PFSK-1 (cell line): ENCODE results near the gene PIGS.

ENCODE experiments used
- FOXP2 ChIP-seq: optimal IDR thresholded peaks from 2 replicates; pipeline ENCODE3; 2011; ENCODE audit warnings: borderline replicate concordance, control low read depth, inconsistent platforms; ENCODE audit not compliant: insufficient read depth; ENCODE audit errors: extremely low read length, extremely low read depth
- POLR2AphosphoS5 ChIP-seq: IDR thresholded peaks from 2 replicates; pipeline ENCODE4 v1.6.1; 2012; ENCODE audit warnings: low read depth, mild to moderate bottlenecking, control low read depth, low read length, moderate library complexity
- SIN3A ChIP-seq: IDR thresholded peaks from 2 replicates; pipeline ENCODE4 v1.6.1; 2012; ENCODE audit warnings: mild to moderate bottlenecking, low read length, moderate library complexity, borderline replicate concordance; ENCODE audit not compliant: insufficient read depth
- TAF1 ChIP-seq: IDR thresholded peaks from 2 replicates; pipeline ENCODE4 v1.6.1; 2012; ENCODE audit warnings: low read length, control low read depth, borderline replicate concordance; ENCODE audit not compliant: insufficient read depth
- TF ChIP-seq, protein P1 (sequence below), 2 experiments: IDR thresholded peaks; 2 replicates each; pipeline versions ENCODE4 v1.6.1 to v1.8.0; 2011 to 2012; ENCODE audit warnings: low read depth in 2 of 2, low read length in 2 of 2, control low read depth in 1 of 2, inconsistent platforms in 1 of 2, mild to moderate bottlenecking in 1 of 2, moderate library complexity in 1 of 2; ENCODE audit not compliant: insufficient read depth in 1 of 2

PIGS gene

GRCh38 chr17:28527859-28528258 lies 43.5 kb downstream of the PIGS start:
- TF ChIP-seq, protein P1, sequence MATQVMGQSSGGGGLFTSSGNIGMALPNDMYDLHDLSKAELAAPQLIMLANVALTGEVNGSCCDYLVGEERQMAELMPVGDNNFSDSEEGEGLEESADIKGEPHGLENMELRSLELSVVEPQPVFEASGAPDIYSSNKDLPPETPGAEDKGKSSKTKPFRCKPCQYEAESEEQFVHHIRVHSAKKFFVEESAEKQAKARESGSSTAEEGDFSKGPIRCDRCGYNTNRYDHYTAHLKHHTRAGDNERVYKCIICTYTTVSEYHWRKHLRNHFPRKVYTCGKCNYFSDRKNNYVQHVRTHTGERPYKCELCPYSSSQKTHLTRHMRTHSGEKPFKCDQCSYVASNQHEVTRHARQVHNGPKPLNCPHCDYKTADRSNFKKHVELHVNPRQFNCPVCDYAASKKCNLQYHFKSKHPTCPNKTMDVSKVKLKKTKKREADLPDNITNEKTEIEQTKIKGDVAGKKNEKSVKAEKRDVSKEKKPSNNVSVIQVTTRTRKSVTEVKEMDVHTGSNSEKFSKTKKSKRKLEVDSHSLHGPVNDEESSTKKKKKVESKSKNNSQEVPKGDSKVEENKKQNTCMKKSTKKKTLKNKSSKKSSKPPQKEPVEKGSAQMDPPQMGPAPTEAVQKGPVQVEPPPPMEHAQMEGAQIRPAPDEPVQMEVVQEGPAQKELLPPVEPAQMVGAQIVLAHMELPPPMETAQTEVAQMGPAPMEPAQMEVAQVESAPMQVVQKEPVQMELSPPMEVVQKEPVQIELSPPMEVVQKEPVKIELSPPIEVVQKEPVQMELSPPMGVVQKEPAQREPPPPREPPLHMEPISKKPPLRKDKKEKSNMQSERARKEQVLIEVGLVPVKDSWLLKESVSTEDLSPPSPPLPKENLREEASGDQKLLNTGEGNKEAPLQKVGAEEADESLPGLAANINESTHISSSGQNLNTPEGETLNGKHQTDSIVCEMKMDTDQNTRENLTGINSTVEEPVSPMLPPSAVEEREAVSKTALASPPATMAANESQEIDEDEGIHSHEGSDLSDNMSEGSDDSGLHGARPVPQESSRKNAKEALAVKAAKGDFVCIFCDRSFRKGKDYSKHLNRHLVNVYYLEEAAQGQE (IDR thresholded peaks at IDR 0.05; ENCODE audit: insufficient read depth in 1 of 2, low read depth in 2 of 2, low read length in 2 of 2): no peak
- TF ChIP-seq TAF1 (no peak), POLR2AphosphoS5 (no peak), SIN3A (no peak), FOXP2 (no peak)

DNA sequence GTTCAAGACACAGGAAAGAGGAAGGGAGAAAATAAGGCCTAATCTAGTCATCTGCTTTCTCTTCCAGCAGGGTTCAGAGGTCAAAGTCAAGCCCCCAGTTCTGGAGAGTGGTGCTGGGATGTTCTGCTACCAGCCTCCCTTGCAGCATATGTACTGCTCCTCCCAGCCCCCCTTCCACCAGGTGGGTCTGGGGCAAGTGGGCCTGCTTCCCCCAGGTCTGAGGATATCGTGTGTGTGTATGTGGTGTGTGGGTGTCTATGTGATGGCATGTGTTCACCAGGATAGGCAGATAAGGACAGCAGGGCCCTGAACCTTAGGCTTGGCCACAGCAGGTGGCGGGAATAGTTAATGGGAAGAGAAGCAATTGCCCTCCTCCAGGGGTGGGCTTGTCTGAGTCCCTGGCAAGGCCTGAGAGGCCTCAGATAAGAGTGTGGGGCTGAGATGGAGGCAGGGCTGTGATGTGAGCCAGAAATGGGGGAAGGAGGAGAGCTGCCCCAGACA lies 44.1 kb downstream of the PIGS start:
- no peak for TF ChIP-seq TAF1
- TF ChIP-seq SIN3A: no peak
- no peak for TF ChIP-seq POLR2AphosphoS5
- TF ChIP-seq, protein P1 (IDR thresholded peaks at IDR 0.05; ENCODE audit: insufficient read depth in 1 of 2, low read depth in 2 of 2, low read length in 2 of 2): no peak
- no peak for TF ChIP-seq FOXP2

- TF ChIP-seq SIN3A: no peak
- no peak for TF ChIP-seq POLR2AphosphoS5
- TF ChIP-seq TAF1: no peak
- TF ChIP-seq, protein P1 (IDR thresholded peaks at IDR 0.05; ENCODE audit: insufficient read depth in 1 of 2, low read depth in 2 of 2, low read length in 2 of 2): no peak
- TF ChIP-seq FOXP2: no peak
Measured at GRCh38 chr17:28526381-28526780, 44.9 kb downstream of the PIGS start.

- TF ChIP-seq FOXP2: no peak
- TF ChIP-seq POLR2AphosphoS5: no peak
- TF ChIP-seq, protein P1 (IDR thresholded peaks at IDR 0.05; ENCODE audit: insufficient read depth in 1 of 2, low read depth in 2 of 2, low read length in 2 of 2): no peak
- TF ChIP-seq SIN3A: no peak
- no peak for TF ChIP-seq TAF1
Measured at GRCh38 chr17:28524476-28525424, 46.6 kb downstream of the PIGS start.
